Left renal pelvis (tissue), 4 donors: ENCODE data around the gene ZFHX3. TPM values are rescaled to one million over a fixed set of nuclear protein-coding genes. Genes with fewer than 3 reads are reported as not detected.
"Not testable (repeated sequence)": the region's sequence is repeated elsewhere in the genome, so short reads cannot be mapped to it uniquely, and the experiment has no call there.

Experiments
- DNase-seq, 4 donors: peaks; one replicate each; pipeline ENCODE4 v3.0.0-alpha.2; 2013; ENCODE audit warnings: low read depth in 4 of 4, low spot score in 3 of 4
- polyA plus RNA-seq, 4 donors: library from polyadenylated mRNA; unstranded; fragments of 120-200 nt; gene quantifications; one replicate each; pipeline ENCODE4 v1.2.1, GENCODE V29; 2013; ENCODE audit not compliant: insufficient read length in 4 of 4

The ZFHX3 gene, protein sequence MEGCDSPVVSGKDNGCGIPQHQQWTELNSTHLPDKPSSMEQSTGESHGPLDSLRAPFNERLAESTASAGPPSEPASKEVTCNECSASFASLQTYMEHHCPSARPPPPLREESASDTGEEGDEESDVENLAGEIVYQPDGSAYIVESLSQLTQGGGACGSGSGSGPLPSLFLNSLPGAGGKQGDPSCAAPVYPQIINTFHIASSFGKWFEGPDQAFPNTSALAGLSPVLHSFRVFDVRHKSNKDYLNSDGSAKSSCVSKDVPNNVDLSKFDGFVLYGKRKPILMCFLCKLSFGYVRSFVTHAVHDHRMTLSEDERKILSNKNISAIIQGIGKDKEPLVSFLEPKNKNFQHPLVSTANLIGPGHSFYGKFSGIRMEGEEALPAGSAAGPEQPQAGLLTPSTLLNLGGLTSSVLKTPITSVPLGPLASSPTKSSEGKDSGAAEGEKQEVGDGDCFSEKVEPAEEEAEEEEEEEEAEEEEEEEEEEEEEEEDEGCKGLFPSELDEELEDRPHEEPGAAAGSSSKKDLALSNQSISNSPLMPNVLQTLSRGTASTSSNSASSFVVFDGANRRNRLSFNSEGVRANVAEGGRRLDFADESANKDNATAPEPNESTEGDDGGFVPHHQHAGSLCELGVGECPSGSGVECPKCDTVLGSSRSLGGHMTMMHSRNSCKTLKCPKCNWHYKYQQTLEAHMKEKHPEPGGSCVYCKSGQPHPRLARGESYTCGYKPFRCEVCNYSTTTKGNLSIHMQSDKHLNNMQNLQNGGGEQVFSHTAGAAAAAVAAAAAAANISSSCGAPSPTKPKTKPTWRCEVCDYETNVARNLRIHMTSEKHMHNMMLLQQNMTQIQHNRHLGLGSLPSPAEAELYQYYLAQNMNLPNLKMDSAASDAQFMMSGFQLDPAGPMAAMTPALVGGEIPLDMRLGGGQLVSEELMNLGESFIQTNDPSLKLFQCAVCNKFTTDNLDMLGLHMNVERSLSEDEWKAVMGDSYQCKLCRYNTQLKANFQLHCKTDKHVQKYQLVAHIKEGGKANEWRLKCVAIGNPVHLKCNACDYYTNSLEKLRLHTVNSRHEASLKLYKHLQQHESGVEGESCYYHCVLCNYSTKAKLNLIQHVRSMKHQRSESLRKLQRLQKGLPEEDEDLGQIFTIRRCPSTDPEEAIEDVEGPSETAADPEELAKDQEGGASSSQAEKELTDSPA (N-terminal part only)
- 10 to 100 TPM in 3 of 4 donors, 1 to 10 TPM in 1; 7.3 to 26.9 (median 20.6) TPM for polyA plus RNA-seq

DNA sequence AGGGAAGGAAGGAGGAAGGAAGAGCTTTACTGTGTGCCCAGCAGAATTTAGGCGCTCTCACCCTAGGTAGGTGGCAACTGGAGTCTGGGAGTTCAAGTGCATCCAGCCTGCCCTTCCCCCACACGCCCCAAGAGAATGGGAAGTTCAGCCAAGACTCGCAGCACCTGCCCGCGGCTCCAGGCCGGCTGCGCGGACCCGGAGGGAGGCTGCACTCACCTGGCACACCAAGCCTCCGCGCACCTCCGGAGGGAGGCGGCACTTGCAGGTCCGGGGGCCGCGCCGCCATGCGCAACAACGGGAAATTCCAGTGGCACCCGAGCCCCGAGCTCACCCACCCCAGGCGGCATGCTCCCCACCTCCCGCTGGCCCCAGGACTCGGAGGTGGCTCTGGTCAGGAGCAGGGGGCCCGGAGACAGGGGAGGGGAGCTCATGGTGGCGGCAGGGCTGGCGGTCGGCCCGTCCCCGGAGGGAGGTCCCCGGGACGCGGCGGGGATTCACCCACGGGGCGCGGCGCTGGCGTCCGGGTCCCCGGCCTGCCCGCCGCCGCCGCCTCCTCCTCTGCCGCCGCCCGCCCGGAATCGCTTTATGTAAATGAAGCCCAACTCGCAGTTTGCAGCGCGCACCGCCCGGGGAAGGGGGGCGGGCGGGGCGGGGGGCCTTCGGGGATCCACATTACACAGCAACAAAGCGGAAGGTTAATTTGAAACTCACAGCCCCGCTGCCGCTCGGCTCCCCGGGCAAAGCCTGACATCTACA, at the start of gene ZFHX3:
TSS of gene ZFHX3 (minus strand) at position 593 of the 756 bp plus-strand sequence. CDS start 87,983 bp downstream, outside the sequence.
- DNase-seq = no peak

DNA sequence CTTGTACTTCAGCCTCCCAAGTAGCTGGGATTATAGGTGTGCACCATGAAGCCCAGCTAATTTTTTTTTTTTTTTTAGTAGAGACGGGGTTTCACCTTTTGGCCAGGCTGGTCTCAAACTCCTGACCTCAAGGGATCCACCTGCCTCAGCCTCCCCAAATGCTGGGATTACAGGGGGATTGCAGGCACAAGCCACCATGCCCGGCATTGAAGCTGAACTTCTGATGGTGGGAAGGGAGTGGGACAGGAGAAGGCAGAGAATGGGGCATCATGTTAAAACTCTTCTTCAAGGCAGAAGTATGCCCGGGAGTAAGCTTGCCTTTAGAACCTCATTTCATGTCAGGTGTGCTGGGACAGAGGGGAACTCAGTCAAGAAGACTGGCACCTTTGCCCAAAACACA, 48.6 kb upstream of the ZFHX3 start:
- DNase-seq = no peak

DNA sequence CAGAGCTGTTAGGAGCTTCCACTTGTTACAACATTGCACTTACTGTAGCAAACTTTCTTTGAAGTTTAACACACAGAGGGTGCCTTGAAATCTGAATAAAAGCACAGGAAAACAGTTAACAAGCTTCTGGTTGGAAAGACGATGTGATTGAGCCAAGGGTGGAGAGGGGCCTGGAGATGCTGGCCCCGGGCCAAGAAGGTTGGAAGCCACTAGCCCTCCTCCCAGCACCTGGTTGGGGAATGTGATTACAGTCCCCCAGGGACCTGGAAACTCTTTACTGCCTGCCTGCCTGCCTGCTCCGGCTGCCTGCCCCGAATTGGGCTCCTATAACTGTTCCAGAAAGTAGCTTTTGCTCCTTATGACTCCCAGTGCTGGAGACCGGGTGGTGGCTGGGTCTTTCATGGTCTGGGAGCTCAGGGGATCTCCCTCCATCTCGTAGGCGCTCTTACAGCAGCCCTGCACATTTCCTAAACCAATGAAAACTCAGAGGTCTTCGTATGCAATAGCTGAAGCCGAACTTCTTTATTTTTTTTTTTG, 48.0 kb upstream of the ZFHX3 start:
- DNase-seq = no peak

DNA sequence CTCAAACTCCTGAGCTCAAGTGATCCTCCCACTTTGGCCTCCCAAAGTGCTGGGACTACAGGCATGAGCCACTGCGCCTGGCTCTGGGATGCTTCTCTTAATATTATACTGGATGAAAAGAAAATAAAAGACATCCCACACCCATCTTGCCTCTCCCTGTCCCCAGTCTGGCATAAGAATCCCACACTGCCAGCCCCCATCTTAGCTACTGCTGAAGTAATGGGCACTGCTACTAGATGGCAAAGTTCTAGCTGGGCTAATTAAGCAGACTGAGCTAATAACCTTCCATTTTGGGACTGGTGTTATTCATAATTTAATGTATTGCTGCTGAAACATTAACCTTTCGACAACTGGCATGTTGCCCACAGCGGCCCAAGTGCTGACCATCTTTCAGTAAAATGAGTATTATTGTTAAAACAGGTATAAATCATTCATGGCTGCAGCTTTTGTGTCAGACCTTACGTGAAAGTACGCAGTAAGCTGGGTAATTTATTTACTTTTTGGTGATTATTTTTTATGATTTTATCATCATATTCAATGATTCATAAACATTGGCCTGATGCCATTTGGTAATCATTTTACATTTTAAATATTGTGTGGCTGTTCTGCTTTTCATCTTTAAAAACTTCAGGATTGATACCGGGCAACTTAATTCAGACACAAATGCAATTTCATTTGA, 47.4 kb upstream of the ZFHX3 start:
- DNase-seq = no peak

DNA sequence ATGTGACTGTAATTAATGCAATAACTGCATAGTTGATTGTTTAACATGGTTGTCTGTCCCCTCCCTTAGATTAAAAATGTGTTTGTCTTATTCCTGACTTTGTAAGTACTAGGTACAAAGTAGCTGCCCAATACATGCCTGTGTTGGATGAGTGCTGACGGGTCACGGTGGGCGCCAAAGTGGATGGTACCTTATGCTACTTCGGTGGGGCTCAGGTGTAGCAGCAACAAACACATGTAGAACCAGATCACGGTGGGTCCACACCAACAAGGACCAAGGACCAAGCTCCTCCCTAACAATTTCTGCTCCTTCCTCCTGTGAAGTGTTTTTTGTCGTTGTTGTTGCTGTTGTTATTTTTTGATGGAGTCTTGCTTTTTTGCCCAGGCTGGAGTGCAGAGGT, 46.4 kb upstream of the ZFHX3 start:
- DNase-seq = no peak

DNA sequence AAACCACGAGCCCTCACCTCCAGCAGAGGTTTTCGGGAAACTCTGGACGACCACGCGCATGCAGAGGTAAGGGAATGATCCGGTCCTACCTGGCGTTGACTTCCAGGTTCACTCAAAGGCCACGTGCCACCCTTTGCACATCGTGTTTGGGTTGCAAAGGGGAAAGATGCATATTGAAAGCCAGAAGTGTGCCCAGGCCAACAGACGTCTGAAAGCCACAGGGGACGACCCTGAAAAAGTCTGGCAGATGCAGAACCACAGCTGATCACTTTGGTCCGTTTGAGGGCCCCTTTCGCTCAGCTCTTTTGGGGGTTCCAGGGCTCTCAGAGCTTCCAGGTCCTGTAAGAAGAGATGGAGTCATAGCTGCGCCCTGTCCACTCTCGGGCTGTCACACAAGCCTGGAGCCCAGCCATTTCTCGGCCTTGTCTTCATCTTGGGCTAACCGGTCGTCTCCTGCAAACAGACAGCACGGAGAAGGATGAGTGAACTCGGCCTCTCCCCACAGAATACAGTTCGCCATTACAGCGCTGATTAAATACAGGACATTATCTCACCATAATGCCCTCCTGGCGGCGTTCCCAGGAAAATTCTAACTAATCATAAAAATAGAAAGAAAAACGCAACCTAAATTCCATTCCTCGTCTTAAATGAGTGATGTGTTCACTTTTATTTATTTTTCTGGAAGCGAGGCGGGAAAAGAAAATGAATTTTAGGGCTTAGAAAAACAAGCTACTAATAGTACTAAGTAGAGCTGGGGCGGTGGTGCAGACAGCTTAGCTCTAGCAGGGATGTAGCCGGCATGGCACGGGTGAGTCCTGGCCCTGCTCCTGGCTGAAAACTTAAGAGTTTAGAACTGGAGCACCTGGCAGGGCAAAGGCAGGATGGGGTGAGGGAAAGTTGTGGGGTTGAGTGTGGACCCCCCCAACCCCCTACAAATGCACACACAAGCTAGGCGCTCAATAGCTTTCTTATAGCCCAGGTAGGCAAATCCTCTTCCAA, 45.5 kb upstream of the ZFHX3 start:
- no peak for DNase-seq

DNA sequence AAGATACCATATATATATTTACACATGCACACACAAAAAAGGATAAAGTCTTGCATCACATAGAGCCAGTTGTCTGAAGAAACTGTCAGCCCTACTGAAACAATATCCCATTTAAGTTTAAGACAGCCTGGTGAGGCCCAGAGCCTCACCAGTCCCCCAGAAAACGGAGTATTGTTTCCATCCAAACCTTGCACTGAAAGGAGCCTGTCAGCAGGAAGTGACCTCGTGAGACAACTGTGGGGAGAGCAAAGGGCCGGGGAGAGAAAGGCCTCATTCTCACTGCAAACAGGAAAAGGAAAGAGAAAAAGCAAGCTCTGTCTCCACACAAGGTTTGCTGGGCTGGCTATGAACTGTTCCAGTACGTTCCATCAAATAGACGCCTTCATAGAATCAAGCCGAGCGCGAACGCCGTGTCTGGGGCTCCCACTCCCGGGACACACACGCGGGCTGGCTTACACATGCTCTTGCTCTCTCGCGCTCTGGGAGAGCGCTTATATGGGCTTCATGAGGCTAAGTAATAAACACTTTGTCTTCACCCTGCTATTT, 44.4 kb upstream of the ZFHX3 start:
- no peak for DNase-seq

DNA sequence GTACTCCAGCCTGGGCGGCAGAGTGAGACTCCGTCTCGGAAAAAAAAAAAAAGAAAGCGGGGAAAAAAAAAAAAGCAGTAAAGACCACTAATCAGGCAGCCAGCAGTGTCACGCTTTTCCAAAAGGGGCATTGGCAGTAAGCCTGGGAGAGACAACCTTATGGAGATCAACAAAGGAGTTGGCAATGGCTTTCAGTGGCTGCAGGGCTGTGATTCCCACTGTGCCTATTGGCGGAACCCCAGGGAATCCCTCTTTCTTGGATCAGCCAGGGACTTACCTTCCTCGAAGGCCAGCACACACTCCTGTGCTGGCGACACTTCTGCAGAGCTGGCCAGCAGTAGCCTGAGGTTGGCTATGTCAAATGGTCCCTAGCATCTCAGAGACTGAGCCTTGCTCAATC, 43.2 kb upstream of the ZFHX3 start:
- DNase-seq = no peak

DNA sequence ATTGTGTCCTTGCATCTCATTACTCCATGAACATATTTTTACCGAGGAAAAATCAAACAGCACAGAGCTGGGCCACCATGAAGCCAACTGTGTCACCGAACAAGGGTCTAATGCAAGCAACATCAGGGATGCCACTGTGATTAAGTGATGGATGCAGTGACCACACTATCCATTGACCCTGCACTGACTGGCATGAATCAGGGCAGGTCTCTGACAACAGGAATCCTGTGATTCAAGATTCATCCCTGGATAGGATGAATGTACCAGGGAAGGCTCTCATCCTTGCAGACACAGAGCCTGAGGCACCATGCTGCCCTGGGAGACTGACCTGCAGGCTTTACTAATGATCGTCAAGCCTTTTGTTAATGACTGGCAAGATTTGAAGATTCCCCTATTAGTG, 41.5 kb upstream of the ZFHX3 start:
- DNase-seq = no peak

DNA sequence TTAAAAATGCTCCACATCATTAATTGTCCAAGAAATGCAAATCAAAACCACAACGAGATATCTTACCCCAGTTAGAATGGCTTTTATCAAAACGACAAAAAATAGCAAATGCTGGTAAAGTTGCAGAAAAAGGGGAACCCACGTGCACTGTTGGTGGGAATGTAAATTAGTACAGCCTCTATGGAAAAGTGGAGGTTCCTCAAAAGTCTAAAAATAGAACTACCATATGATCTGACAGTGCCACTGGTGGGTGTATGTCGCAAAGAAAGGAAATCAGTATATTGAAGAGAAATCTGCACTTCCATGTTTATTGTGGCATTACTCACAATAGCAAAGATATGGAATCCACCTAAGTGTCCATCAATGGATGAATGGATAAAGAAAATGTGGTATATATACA, 38.2 kb upstream of the ZFHX3 start:
- DNase-seq = no peak

DNA sequence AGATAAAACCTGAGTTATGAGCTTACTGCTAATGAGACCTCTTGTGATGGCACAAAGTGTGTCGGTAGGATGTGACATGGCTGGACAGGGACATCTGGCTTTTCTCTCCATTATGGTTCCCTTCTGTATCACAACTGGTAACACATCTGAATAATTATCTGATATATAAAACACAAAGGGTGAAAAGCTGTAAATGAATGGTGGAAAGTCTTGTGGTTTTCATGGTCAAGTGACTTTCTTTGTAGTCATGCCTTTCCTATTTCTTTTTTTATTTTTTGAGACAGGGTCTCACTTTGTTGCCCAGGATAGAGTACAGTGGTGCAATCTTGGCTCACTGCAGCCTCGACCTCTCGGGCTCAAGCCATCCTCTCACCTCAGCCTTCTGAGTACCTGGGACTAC, 35.3 kb upstream of the ZFHX3 start:
- no peak for DNase-seq

DNA sequence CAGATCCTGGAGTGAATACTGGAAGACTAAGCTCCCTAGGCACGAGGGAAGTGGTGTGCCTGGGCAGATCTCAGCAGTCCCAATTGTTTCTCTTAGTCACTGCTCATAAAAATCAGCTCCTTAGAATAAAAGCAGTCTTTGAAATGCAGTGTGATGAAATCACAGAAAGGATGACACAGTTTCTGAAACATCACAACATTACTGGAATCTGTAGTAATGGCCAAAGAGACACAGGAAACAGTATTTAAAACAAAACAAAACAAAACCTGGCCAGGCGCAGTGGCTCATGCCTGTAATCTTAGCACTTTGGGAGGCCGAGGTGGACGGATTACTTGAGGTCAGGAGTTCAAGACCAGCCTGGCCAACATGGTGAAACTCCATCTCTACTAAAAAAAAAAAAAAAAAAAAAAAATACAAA, 34.7 kb upstream of the ZFHX3 start:
- DNase-seq = not testable (repeated sequence)

DNA sequence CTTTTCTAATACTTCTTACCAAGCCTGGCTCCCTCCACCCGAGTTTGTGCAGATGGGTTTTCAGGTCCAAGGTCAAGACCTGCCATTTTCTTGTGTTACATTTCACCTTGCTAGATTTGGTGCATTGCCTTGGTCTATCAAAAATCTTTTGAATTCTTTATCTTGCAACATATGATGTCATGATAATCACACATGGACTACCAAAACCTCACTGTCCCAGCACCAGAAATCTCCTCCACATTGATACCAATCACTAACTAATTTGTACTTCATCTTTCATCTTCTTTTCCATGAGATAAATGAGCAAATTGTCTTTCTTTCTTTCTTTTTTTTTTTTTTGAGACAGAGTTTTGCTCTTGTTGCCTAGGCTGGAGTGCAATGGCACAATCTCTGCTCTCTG, 33.0 kb upstream of the ZFHX3 start:
- no peak for DNase-seq

DNA sequence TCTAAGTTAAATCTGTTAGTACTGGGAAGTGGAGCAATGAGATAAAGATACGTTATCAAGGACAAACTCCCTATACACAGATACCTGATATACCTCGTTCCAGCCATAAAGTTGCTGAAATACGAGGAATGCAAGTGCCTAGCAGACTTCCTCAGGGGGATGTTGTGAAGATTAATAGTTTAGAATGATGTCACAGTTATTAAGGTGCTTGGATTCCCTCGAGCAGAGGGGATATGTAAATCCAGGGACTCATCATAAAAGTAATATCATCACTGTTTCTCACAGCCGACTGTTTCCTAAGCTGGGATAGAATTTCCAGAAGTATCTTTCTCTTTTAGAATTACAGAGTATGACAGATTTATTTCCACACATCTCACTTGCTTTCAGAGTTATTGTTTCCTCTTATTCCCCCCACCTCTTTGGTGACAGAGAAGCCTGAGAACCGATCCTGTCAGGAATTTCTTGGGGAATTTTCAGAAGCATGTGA, 28.4 kb upstream of the ZFHX3 start:
- DNase-seq = no peak

DNA sequence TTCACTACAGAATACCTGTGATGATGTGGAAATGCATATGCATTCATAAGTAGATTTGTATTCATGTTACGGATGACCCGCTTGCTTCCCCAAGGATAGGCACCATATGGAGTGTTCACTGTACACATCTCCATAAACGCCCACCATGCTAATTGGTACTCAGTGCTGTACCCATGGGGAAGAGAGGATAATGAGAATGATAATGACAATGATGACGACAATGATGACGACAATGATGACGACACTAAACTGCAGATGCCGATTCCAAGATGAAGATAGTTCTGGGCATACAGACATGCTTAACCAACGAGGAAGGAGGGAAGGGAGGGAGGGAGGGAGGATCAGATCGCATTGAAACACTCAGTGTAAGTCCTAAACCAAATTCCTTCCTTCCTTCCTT, 26.5 kb upstream of the ZFHX3 start:
- no peak for DNase-seq

DNA sequence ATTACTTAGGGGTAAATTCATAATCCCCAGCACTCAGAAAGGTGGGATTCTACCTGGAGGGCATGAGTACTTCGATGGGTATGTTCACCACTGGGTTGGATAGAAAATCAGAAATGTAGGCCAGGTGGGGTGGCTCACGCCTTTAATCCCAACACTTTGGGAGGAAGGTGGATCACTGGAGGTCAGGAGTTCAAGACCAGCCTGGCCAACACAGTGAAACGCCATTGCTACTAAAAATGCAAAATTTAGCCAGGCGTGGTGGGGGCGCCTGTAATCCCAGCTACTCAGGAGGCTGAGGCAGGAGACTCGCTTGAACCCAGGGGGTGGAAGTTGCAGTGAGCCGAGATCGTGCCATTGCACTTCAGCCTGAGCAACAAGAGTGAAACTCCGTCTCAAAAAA, 24.1 kb upstream of the ZFHX3 start:
- not testable (repeated sequence) for DNase-seq

DNA sequence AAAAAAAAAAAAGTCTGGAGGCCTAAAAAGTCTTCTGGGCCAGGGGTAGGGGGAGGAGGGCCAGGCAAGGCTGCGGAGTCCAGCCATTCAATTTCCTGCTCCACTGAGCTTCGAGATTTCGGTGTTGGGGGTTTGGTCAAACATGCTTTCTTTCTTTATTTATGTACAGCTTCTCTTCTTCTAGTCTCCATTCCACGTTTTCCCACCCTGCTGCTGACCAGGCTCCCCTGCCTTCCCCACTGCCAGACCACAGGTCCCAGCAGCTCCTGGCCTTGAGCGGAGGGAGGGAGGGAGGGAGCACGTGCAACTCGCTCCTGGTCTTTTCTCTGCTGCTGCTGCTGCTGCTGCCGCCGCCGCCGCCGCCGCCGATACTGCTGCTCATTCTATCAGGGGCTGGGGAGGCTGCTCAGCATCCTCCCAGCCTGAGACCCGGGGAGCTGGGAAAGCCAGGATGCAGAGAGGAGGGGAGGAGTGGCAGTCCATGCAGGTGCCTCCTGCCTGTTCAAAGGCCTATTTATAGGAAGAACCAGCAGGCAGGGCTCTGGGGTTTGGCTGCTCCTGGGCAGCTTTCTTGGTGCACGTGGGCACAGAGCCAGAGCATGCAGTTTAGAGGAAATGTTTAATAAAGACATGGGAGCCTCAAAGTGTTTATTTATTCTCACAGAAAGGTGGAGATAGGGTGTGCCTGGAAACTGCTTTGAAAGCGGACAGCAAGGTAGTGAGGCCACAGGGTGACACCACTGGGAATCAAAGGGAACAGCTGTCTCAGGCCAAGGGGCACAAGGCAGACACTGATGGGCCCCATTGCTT, 23.4 kb upstream of the ZFHX3 start:
- no peak for DNase-seq
